A549 (cell line): ENCODE results near the gene CCNQ.

Experiments used
- BHLHE40 ChIP-seq: IDR thresholded peaks from 2 replicates; pipeline ENCODE4 v1.6.1; 2012; ENCODE audit warnings: low read depth, low read length, inconsistent platforms
- EP300 ChIP-seq, 2 experiments: fragments of >200 bp; sonication (Bioruptor Twin); formaldehyde crosslinking; IDR thresholded peaks; 2 replicates in 1 of 2; 3 replicates in 1 of 2; pipeline ENCODE4 v1.6.1; 2016 to 2017
- FOSB ChIP-seq: fragments of 250-450 bp; sonication (Bioruptor Pico); IDR thresholded peaks from 2 replicates; pipeline ENCODE4 v1.5.0; 2020; ENCODE audit warnings: mild to moderate bottlenecking, moderate library complexity
- MAFK ChIP-seq: fragments of 450-650 bp; IDR thresholded peaks from 2 replicates; pipeline ENCODE4 v1.6.1; 2014; ENCODE audit not compliant: partially characterized antibody
- POLR2A ChIP-seq: IDR thresholded peaks from 2 replicates; pipeline ENCODE4 v1.6.1; 2012; ENCODE audit warnings: mild to moderate bottlenecking, low read length
- RAD21 ChIP-seq, 2 experiments: fragments of >200 bp in 1 of 2; sonication (Bioruptor Twin) in 1 of 2; formaldehyde crosslinking in 1 of 2; IDR thresholded peaks in 1 of 2; conservative IDR thresholded peaks in 1 of 2; 2 replicates in 1 of 2; 3 replicates in 1 of 2; pipeline ENCODE4 v1.6.1; 2012 to 2018; ENCODE audit warnings: inconsistent platforms in 1 of 2
- SMC3 ChIP-seq: fragments of >200 bp; sonication (Bioruptor Twin); formaldehyde crosslinking; IDR thresholded peaks from 3 replicates; pipeline ENCODE4 v1.6.1; 2018; ENCODE audit warnings: inconsistent platforms
- SREBF2 ChIP-seq: fragments of 450-650 bp; IDR thresholded peaks from 2 replicates; pipeline ENCODE4 v1.6.1; 2014; ENCODE audit warnings: mild to moderate bottlenecking, moderate library complexity
- ZC3H11A ChIP-seq: fragments of 450-650 bp; IDR thresholded peaks from 2 replicates; pipeline ENCODE4 v1.6.1; 2014; ENCODE audit warnings: antibody characterized with exemption, mild to moderate bottlenecking
- TF ChIP-seq, protein P1 (sequence below): fragments of >200 bp; sonication (Bioruptor Twin); formaldehyde crosslinking; IDR thresholded peaks from 3 replicates; pipeline ENCODE4 v1.5.1; 2016
- TF ChIP-seq, protein P2 (sequence below): fragments of 250-450 bp; sonication (Bioruptor Pico); IDR thresholded peaks from 2 replicates; pipeline ENCODE4 v1.5.0; 2021; ENCODE audit warnings: mild to moderate bottlenecking, moderate library complexity, borderline replicate concordance
- TF ChIP-seq, protein P3 (sequence below): fragments of 200-600 bp; sonication (generic); IDR thresholded peaks from 2 replicates; pipeline ENCODE4 v1.6.1; 2016; ENCODE audit warnings: antibody characterized with exemption, mild to moderate bottlenecking, moderate library complexity

DNA sequence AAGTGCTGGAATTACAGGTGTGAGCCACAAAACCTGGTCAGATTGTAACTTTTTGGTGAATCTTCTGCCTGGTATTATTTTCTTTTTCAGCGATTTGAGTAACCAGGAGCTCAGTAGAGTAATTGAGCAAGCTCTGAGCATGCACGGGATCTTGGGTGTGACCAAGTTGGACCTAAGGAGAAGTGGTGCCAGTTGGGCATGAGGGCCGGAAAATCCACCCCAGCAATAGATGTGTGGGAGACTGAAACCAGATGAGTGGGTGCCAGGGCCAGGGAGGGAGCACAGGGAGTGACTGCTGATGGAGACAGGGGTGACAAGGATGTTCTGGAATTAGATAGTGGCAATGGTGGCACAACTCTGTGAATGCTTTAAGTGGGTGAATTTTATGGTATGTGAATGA, 3.7 kb upstream of the CCNQ start:
- TF ChIP-seq, protein P1, sequence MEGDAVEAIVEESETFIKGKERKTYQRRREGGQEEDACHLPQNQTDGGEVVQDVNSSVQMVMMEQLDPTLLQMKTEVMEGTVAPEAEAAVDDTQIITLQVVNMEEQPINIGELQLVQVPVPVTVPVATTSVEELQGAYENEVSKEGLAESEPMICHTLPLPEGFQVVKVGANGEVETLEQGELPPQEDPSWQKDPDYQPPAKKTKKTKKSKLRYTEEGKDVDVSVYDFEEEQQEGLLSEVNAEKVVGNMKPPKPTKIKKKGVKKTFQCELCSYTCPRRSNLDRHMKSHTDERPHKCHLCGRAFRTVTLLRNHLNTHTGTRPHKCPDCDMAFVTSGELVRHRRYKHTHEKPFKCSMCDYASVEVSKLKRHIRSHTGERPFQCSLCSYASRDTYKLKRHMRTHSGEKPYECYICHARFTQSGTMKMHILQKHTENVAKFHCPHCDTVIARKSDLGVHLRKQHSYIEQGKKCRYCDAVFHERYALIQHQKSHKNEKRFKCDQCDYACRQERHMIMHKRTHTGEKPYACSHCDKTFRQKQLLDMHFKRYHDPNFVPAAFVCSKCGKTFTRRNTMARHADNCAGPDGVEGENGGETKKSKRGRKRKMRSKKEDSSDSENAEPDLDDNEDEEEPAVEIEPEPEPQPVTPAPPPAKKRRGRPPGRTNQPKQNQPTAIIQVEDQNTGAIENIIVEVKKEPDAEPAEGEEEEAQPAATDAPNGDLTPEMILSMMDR: no peak
- TF ChIP-seq, protein P2, sequence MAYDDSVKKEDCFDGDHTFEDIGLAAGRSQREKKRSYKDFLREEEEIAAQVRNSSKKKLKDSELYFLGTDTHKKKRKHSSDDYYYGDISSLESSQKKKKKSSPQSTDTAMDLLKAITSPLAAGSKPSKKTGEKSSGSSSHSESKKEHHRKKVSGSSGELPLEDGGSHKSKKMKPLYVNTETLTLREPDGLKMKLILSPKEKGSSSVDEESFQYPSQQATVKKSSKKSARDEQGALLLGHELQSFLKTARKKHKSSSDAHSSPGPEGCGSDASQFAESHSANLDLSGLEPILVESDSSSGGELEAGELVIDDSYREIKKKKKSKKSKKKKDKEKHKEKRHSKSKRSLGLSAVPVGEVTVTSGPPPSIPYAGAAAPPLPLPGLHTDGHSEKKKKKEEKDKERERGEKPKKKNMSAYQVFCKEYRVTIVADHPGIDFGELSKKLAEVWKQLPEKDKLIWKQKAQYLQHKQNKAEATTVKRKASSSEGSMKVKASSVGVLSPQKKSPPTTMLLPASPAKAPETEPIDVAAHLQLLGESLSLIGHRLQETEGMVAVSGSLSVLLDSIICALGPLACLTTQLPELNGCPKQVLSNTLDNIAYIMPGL (CRISPR knock-in tag): no peak
- TF ChIP-seq, protein P3, sequence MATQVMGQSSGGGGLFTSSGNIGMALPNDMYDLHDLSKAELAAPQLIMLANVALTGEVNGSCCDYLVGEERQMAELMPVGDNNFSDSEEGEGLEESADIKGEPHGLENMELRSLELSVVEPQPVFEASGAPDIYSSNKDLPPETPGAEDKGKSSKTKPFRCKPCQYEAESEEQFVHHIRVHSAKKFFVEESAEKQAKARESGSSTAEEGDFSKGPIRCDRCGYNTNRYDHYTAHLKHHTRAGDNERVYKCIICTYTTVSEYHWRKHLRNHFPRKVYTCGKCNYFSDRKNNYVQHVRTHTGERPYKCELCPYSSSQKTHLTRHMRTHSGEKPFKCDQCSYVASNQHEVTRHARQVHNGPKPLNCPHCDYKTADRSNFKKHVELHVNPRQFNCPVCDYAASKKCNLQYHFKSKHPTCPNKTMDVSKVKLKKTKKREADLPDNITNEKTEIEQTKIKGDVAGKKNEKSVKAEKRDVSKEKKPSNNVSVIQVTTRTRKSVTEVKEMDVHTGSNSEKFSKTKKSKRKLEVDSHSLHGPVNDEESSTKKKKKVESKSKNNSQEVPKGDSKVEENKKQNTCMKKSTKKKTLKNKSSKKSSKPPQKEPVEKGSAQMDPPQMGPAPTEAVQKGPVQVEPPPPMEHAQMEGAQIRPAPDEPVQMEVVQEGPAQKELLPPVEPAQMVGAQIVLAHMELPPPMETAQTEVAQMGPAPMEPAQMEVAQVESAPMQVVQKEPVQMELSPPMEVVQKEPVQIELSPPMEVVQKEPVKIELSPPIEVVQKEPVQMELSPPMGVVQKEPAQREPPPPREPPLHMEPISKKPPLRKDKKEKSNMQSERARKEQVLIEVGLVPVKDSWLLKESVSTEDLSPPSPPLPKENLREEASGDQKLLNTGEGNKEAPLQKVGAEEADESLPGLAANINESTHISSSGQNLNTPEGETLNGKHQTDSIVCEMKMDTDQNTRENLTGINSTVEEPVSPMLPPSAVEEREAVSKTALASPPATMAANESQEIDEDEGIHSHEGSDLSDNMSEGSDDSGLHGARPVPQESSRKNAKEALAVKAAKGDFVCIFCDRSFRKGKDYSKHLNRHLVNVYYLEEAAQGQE: no peak
- TF ChIP-seq RAD21 (conservative IDR thresholded peaks at IDR 0.05 in 1 of 2, IDR thresholded peaks at IDR 0.05 in 1 of 2) (no peak), EP300 (IDR thresholded peaks at IDR 0.05) (no peak), ZC3H11A (no peak), FOSB (CRISPR knock-in tag) (no peak), SMC3 (no peak), MAFK (no peak), BHLHE40 (no peak), POLR2A (no peak), SREBF2 (no peak)
